CD1c-positive myeloid dendritic cell (primary cell): Measurements from ENCODE around the gene MAGI1.
"Not testable (repeated sequence)": the region's sequence is repeated elsewhere in the genome, so short reads cannot be mapped to it uniquely, and the experiment has no call there.

ENCODE experiments used
- DNase-seq: peaks from one replicate; pipeline ENCODE4 v3.0.0-alpha.2; 2016; ENCODE audit errors: extremely low spot score

Gene MAGI1

GRCh38 chr3:65628978-65629377 is 409.7 kb downstream of the MAGI1 start:
- no peak for DNase-seq

DNA sequence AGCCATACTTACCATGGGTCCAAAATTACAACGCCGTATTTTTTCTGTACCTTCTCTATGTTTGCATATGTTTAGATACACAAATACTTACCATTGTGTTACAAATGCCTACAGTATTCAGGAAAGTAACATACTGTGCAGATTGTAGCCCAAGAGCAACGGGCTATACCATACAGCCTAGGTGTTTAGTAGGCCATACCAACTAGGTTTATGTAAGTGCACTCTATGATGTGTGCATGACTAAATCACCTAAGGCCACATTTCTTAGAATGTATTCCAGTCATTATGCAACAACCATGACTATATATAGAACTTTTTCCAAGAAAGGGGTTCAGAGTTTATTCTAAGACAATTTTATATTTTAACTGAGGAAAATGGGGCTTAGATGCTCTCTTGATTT is 411.7 kb downstream of the MAGI1 start:
- DNase-seq = no peak

- no peak for DNase-seq
Measured at GRCh38 chr3:65625305-65625704, 413.4 kb downstream of the MAGI1 start.

GRCh38 chr3:65623362-65623761 is 415.4 kb downstream of the MAGI1 start:
- DNase-seq = no peak

- no peak for DNase-seq
Measured at GRCh38 chr3:65619888-65620287, 418.8 kb downstream of the MAGI1 start.

GRCh38 chr3:65619451-65619881 is 419.3 kb downstream of the MAGI1 start:
- DNase-seq = no peak

DNA sequence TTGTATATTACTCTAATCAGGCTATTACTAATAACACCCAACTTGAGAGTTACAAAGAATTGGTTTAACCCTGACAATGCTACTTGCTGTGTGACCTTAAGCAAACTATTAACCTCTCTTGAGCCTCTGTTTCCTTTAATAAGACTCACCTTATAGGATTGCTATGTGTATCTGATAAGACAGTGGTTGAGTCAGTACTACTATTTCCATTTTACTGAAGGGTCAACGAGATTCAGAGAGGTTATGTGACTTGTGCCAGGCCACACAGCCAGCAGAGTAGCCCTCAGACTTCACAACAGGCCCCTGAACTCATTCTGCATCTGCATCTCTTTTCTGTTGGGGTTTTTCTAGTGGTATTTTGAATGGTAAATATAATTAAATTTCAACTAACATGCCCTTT is 420.1 kb downstream of the MAGI1 start:
- no peak for DNase-seq

DNA sequence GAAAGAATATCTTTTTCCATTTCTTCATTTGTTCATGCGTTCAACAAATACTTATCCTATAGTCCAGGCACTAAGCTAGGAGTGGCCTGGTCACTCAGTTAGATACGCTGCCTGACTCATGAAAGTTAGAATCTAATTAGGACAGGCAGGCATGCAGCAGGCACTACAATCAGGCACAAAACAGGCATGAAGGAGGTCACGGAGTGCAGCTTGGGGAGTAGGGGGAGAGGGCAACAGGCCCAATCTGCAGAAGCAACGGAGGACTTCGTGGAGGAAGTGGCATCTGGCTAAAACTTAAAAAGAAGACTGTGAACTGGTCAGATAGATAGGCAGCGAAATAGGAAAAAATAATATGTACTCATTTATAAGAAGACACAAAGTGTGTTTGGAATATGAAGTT is 420.9 kb downstream of the MAGI1 start:
- DNase-seq = no peak

- DNase-seq = no peak
Measured at GRCh38 chr3:65617209-65617608, 421.5 kb downstream of the MAGI1 start.

DNA sequence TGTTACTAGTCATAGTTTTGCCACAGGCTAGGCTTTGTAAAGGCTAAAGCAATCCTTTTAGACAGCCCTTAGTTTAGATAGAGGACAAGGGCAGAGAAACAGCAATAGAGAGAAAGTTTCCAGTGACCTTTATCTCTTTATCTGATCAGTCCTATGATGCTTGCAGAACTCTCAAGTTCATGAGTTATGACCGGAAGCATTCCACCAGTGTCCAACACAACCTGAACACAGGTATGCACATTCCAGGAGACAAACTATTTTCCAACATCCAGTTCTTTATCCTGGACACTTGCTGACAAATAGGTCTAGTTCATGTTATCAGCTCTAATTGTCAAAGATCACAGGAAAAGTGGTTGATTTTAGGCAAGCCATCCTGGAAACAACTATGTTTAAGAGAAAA is 422.2 kb downstream of the MAGI1 start:
- DNase-seq = no peak

GRCh38 chr3:65615329-65615728 is 423.4 kb downstream of the MAGI1 start:
- no peak for DNase-seq

GRCh38 chr3:65614585-65614984 is 424.1 kb downstream of the MAGI1 start:
- no peak for DNase-seq

DNA sequence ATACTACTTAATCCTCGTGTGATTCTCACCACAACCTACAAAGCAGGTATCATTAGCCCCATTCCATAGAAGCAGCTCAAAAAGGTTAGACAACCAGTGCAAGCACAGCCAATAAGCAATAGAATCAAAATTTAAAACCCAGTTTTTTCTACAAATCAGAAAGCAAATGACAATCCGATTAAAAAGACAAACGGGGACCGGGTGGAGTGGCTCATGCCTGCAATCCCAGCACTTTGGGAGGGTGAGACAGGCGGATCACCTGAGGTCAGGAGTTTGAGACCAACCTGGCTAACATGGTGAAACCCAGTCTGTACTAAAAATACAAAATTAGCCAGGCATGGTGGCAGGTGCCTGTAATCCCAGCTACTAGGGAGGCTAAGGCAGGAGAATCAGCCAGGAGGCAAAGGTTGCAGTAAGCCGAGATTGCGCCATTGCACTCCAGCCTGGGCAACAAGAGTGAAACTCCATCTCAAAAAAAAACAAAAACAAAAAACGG is 430.7 kb downstream of the MAGI1 start:
- DNase-seq = not testable (repeated sequence)

GRCh38 chr3:65607101-65607500 is 431.6 kb downstream of the MAGI1 start:
- no peak for DNase-seq

- no peak for DNase-seq
Measured at GRCh38 chr3:65605876-65606432, 432.8 kb downstream of the MAGI1 start.

DNA sequence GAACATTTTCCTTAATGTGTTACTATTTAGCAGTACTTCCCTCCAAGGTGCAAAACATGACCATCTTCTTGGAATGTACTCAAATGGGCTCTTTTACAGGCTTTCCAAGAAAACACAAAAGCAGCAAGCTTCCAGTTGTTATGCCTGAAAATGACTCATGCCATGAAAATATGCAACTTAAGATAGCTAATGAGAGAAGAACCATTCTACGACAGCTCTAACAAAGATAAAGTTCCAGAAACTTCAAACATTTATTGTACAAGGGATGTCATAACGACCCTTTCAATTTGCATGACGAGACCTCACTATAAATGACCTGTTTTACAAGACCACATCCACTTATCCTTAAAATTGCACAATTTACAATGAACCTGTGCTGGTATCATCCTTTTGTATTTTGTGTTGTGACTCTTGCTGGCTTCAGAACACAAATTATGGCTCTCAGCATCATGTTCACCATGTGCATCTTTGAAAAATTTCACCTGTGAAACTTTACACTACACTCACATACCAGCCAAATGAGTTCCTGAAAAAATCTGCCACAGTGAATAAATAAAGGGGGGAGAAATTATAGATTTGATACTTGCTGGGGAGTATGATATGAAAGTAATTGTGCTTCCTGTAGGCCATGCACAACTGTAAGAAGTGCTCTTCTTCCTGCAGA is 433.7 kb downstream of the MAGI1 start:
- no peak for DNase-seq

GRCh38 chr3:65603631-65604030 is 435.1 kb downstream of the MAGI1 start:
- no peak for DNase-seq

DNA sequence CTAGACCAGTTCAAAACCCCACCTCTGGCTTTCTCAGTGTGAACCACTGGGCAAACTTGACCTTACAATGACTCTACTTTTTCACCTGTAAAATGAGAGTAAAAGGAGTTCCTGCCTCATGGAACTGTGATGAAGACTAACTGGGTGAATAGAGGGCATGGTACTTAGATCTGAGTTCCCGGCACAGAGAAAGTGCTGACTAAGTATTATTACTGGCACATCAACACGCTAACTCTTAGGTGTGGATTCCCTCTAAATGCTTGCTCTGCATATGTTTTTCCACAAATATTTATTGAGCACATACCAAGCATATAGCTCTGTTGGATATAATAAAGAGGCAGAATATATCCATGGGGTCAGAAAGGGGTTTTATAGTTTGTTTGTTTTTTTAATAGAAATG is 437.8 kb downstream of the MAGI1 start:
- DNase-seq = no peak

GRCh38 chr3:65597952-65598413 is 440.7 kb downstream of the MAGI1 start:
- no peak for DNase-seq

DNA sequence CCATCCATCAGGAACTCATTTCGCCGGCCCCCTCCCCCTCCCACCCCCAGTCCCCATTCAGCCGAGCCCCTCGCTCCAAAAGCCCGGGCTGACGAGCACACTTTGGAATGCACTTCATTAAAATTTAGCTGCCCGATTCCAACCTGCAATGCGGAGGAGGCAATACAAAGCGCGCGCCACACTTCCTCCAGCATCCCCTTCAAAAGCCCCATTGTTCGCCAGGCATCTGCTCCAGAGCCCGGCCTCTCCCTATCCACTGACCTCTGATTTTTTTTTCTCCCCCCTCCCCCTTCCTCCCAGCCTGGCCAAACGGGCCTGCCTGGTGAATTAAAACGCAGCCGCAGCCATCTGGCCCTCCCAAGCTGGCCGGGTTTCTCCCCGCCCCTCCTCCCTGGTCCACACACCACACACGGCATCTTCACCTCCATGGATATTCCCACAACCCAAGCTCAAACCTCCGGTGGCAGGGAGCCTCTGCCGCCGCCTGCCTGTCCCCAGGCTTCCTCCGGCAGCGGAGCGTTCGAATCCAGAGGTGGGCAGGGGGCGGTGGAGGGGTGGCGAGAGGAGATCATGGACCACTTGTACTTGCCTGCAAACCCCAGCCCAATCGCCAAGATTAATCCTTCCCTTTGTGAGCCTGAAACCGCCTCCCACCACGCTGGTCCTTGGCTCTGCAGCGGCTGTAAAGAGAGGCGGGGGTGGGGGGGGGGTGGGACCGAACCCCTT is 441.3 kb downstream of the MAGI1 start:
- DNase-seq = no peak

- no peak for DNase-seq
Measured at GRCh38 chr3:65596571-65597225, 442.0 kb downstream of the MAGI1 start.

DNA sequence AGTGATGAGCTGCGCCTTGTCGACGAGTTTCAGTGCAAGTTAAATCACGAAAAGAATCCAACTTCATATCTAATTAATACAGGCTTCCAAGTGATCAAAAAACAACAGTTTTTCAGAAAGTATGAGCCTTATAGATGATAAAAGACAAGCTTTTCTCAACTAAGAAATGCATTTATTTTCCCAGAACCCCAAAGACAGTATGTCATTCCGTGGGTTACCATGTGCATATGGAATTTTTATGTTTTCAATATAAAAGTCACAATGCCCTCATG is 442.8 kb downstream of the MAGI1 start:
- no peak for DNase-seq
